22Rv1 (cell line): ENCODE measurements around the gene OCLN.

Experiments
- ZFX ChIP-seq: fragments of 450-650 bp; IDR thresholded peaks from 2 replicates; pipeline ENCODE4 v1.6.1; 2017; ENCODE audit warnings: antibody characterized with exemption, borderline replicate concordance
- TF ChIP-seq, protein P1 (sequence below): fragments of 450-650 bp; IDR thresholded peaks from 2 replicates; pipeline ENCODE4 v1.5.1; 2017; ENCODE audit warnings: mild to moderate bottlenecking

GRCh38 chr5:69484891-69485290 is 7.7 kb upstream of the OCLN start:
- TF ChIP-seq, protein P1, sequence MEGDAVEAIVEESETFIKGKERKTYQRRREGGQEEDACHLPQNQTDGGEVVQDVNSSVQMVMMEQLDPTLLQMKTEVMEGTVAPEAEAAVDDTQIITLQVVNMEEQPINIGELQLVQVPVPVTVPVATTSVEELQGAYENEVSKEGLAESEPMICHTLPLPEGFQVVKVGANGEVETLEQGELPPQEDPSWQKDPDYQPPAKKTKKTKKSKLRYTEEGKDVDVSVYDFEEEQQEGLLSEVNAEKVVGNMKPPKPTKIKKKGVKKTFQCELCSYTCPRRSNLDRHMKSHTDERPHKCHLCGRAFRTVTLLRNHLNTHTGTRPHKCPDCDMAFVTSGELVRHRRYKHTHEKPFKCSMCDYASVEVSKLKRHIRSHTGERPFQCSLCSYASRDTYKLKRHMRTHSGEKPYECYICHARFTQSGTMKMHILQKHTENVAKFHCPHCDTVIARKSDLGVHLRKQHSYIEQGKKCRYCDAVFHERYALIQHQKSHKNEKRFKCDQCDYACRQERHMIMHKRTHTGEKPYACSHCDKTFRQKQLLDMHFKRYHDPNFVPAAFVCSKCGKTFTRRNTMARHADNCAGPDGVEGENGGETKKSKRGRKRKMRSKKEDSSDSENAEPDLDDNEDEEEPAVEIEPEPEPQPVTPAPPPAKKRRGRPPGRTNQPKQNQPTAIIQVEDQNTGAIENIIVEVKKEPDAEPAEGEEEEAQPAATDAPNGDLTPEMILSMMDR: no peak
- no peak for TF ChIP-seq ZFX
